Measurements from ENCODE around the gene MYO1D.
"Not testable (repeated sequence)": the region's sequence is repeated elsewhere in the genome, so short reads cannot be mapped to it uniquely, and the experiment has no call there.

Gene MYO1D

GRCh38 chr17:32460054-32460453 is 416.9 kb downstream of the MYO1D start:
- DNase-seq (ENCODE audit: low read depth), result no peak

DNA sequence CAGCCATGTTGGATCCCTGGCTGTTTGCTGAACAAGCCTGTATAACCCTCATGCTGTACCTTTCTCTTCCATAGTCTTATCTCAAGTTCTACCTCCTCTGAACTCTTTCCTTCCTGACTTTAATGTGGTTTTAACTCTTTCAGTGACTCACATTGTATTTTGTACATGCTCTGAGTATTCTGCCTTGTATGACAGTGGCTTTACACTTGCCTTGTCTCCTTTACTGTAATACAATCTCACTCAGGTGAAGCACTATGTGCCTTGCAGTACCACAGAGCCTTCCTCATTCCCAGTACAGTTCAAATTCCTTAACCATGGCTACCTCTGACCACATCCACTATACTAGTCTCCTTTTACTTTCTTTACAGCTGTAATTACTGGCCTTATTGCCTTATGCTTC is 418.6 kb downstream of the MYO1D start:
- no peak for DNase-seq (ENCODE audit: low read depth)

DNA sequence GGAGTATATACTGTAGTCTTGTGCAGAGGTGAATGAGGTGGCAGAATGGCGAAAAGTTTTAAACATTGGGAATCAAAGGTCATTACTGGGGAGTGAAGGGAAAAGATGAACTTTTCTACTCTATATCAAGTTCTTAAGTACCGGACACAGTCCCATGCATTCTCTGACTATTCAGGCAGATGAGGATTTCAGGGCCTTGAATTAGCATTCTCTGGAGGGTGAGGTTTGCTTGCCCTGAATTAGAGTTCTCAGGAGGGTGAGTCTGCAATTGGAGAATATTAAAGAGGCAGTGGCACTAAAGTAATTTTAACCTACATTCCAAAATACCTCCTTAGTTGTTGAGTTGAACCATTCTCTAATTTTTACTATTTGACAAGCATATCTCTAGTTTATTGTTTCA is 423.6 kb downstream of the MYO1D start:
- DNase-seq (ENCODE audit: low read depth), result no peak

- DNase-seq (ENCODE audit: low read depth), result no peak
These were observed 424.6 kb downstream of the MYO1D start for GRCh38 chr17:32452281-32452680.

DNA sequence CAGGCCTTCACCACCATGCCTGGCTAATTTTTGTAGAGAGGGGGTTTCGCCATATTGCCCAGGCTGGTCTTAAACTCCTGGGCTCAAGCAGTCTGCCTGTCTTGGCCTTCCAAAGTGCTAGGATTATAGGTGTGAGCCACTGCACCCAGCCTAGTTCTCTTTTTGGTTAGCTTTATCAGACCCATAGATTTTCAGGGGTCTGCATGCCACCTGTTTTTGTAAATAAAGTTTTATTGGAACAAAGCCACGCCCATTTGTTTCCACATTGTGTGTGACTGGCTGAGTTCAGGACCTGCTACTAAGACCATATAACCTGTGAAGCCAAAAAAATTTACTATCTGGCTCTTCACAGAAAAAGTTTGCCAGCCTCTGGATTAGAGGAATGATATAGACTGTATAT is 425.0 kb downstream of the MYO1D start:
- no peak for DNase-seq (ENCODE audit: low read depth)

DNA sequence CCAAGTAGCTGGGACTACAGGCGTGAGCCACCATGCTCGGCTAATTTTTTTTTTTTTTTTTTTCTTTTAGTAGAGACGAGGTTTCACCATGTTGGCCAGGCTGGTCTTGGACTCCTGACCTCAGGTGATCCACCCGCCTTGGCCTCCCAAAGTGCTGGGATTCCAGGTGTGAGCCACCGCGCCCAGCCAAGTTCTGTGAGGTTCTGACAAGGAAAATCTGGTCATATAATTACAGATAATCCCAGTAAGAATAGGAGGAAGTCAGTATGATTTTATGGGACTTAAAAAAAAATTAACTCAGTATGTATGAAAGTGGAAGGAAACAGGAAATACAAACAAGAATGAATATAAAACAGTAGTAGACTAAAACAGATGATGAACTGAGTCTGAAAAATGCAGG is 426.5 kb downstream of the MYO1D start:
- DNase-seq (ENCODE audit: low read depth), result not testable (repeated sequence)

- no peak for DNase-seq (ENCODE audit: low read depth)
These were observed 427.0 kb downstream of the MYO1D start for GRCh38 chr17:32449963-32450362.

DNA sequence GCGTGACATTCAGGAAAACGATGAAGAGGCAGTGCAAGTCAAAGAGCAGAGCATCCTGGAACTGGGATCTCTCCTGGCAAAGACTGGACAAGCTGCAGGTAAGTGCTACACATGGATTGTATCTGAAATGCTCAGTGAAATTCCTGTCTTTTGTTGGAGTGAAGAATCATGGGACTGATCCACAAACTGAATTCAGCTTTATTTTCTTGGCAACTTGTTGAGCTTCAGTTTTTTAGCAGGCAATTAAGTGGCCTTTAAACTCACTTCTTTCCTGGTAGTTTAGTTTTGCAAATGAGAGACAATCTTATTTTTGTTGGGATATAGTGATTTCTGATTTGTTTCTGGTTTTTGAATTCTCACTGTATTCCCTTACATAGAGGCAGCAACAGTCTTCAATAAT is 430.0 kb downstream of the MYO1D start:
- DNase-seq (ENCODE audit: low read depth), result no peak

DNA sequence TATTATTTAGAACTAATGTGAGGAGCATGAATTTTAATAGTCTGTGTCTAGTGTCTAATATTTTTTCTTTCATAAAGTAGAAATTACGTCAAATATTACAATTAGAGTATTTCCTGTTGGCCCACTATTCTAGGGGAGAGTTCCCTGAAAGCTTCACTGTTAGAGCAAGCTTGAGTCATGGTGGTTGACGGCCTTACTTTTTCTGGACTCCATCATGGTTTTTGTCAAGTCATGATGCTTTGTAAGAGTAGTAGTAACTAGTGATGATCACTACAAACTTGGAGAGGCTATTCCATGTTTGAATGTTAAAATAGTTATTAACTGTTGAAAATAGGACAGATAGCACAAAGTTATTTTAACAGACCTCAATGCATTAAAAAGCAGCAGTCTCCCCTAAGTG is 431.0 kb downstream of the MYO1D start:
- peak; percentile 64 for DNase-seq (ENCODE audit: low read depth)

DNA sequence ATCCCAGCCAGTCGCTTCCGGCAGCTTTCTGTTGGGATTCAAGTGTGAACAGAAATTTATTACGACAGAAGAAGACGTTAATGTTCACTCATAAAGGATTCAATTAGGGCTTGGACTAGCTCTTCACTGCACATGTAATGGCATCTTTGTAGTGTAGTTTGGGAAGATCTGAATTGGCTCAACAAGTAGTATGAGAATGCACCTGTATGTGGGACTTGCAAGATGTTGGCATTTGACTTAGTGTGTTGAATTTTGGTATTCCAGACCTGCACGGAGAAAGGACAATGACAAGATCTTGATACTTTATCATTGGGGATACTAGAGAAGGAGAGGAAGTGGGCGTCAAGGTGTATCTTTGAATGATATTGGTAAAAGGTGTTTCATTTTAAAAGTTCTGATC is 431.4 kb downstream of the MYO1D start:
- no peak for DNase-seq (ENCODE audit: low read depth)

DNA sequence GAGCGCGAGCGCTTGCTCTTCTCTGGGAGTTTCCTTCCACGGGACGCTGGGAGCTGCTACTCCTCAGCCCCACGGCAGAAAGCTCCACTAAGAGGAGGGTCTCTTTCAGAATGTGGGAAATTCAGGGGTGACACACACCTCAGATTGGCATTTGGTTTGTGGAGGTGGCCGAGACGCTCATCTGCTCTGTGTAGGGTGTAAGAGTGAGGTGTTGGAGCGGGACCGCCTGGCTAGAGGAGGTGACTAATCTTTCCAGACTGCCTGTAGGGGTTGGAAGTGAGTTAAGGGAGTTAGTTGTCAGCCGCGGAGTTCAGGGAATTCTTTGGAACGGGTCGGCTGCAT is 431.9 kb downstream of the MYO1D start:
- peak; percentile 89 for DNase-seq (ENCODE audit: low read depth)

DNA sequence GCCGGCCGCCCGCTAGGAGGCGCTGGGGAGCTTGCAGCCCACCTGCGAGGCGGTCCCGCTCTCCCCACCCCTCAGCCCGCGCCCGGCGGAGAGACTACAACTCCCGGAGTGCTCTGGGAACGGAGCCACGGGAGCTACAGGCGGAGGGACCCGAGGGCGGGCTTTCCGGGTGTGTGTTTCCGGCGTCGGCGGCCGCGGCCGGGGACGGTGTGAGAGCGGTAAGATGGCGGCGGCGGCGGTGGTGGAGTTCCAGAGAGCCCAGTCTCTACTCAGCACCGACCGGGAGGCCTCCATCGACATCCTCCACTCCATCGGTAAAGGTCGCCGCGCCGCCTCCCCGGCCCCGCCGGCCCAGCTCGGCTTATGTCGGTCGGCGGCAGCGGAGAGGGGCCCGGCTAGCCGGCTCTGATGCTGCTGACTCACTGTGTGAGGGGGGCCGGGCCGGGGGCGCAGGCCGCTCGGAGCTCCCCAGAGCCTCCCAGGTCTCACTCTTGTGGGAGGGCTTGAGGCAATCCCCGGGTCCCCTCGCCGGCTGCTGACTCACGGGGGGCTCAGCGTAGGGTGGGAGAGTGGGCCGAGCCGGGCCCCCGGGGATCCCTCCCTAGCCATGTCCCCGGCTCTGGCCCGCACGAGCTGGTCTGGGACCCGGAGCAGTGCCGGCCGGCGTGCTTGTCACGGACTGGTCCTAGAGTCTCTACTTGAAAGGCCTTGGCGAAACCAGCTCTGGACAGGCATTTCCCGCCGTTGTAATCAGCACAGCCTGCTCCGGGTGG is 432.4 kb downstream of the MYO1D start, which contains the start of gene PSMD11:
Gene PSMD11, plus strand, starts transcription at position 210 of the 773 bp plus-strand sequence. Its CDS starts 14 bp downstream, at position 224.
- peak; percentile 98 for DNase-seq (ENCODE audit: low read depth)

GRCh38 chr17:32443827-32444300 is 433.1 kb downstream of the MYO1D start:
- peak; percentile 14 for DNase-seq (ENCODE audit: low read depth)
